OCI-LY3 (cell line): ENCODE measurements around the gene IDH2.

ENCODE experiments used
- CTCF ChIP-seq: fragments of 200-600, 300-600 bp; sonication (generic); IDR thresholded peaks from 2 replicates; pipeline ENCODE4 v1.5.1; 2014; ENCODE audit warnings: antibody characterized with exemption, low read length, low read depth
- EZH2phosphoT487 ChIP-seq: fragments of 200-600 bp; shearing (Covaris generic); IDR thresholded peaks from 2 replicates; pipeline ENCODE4 v1.6.1; 2018; ENCODE audit warnings: antibody characterized with exemption, mixed run types, low read depth

GRCh38 chr15:90042356-90042755, 59.9 kb downstream of the IDH2 start:
- TF ChIP-seq CTCF (no peak), EZH2phosphoT487 (no peak)
